ENCODE measurements around the gene CMC1. TPM values are rescaled to one million over a fixed set of nuclear protein-coding genes. Genes with fewer than 3 reads are reported as not detected.

Gene CMC1
- total RNA-seq, 1 experiment from 2014 or later = 15.9 TPM

DNA sequence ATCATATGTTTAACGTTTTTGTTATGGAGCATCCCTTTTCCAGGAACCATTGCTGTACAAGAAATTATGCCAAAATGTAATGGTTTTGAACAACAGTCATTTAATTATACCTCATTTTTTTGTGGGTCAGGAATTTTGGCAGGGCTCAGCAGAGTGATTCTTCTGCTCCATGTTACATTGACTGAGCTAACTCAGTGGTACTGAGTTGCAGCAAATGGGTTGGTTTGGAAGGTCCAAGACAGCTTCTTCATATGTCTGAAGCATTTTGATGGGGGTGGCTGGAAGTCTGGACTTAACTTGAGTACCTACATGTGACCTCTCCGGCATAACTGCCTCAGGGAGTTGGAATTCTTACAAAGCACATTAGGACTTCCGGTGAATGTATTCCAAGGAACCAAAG lies 26.0 kb upstream of the CMC1 start:
- in situ Hi-C loops (cut with HindIII; ENCODE audit: low pct_unique_long_range_greater_than_20kb, low sequenced_read_pairs) = no loop called here
- DNase-seq (ENCODE audit: low read depth, low spot score) = no peak
- POLR2A ChIA-PET = no interaction called here
- ATAC-seq = no peak
- CTCF ChIA-PET = no interaction called here
- intact Hi-C loops (cut with micrococcal nuclease; ENCODE audit: unreplicated experiment) = no loop called here
- TF ChIP-seq, protein P1, sequence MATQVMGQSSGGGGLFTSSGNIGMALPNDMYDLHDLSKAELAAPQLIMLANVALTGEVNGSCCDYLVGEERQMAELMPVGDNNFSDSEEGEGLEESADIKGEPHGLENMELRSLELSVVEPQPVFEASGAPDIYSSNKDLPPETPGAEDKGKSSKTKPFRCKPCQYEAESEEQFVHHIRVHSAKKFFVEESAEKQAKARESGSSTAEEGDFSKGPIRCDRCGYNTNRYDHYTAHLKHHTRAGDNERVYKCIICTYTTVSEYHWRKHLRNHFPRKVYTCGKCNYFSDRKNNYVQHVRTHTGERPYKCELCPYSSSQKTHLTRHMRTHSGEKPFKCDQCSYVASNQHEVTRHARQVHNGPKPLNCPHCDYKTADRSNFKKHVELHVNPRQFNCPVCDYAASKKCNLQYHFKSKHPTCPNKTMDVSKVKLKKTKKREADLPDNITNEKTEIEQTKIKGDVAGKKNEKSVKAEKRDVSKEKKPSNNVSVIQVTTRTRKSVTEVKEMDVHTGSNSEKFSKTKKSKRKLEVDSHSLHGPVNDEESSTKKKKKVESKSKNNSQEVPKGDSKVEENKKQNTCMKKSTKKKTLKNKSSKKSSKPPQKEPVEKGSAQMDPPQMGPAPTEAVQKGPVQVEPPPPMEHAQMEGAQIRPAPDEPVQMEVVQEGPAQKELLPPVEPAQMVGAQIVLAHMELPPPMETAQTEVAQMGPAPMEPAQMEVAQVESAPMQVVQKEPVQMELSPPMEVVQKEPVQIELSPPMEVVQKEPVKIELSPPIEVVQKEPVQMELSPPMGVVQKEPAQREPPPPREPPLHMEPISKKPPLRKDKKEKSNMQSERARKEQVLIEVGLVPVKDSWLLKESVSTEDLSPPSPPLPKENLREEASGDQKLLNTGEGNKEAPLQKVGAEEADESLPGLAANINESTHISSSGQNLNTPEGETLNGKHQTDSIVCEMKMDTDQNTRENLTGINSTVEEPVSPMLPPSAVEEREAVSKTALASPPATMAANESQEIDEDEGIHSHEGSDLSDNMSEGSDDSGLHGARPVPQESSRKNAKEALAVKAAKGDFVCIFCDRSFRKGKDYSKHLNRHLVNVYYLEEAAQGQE (IDR thresholded peaks at IDR 0.05; ENCODE audit: insufficient read depth in 1 of 2, low read depth in 2 of 2, low read length in 1 of 2) = no peak
- TF ChIP-seq TCF7L2 (IDR thresholded peaks at IDR 0.05; ENCODE audit: low read depth, low read length) (no peak), SIN3A (IDR thresholded peaks at IDR 0.05; ENCODE audit: borderline replicate concordance, insufficient read depth, low read depth, low read length) (no peak), POLR2AphosphoS5 (IDR thresholded peaks at IDR 0.05; ENCODE audit: low read depth, low read length) (no peak)
- TF ChIP-seq, protein P2, sequence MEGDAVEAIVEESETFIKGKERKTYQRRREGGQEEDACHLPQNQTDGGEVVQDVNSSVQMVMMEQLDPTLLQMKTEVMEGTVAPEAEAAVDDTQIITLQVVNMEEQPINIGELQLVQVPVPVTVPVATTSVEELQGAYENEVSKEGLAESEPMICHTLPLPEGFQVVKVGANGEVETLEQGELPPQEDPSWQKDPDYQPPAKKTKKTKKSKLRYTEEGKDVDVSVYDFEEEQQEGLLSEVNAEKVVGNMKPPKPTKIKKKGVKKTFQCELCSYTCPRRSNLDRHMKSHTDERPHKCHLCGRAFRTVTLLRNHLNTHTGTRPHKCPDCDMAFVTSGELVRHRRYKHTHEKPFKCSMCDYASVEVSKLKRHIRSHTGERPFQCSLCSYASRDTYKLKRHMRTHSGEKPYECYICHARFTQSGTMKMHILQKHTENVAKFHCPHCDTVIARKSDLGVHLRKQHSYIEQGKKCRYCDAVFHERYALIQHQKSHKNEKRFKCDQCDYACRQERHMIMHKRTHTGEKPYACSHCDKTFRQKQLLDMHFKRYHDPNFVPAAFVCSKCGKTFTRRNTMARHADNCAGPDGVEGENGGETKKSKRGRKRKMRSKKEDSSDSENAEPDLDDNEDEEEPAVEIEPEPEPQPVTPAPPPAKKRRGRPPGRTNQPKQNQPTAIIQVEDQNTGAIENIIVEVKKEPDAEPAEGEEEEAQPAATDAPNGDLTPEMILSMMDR (IDR thresholded peaks at IDR 0.05) = no peak
- no peaks in the 10 kb centered on the region for H3K27me3 ChIP-seq (ENCODE audit: control insufficient read depth, insufficient read depth, low read length)
- H3K4me1 ChIP-seq (ENCODE audit: control insufficient read depth, insufficient read depth, low read length) = no peaks in the 10 kb centered on the region
- no peak overlapping the region for H3K27ac ChIP-seq (ENCODE audit: low read length)
- H3K36me3 ChIP-seq (ENCODE audit: control insufficient read depth, insufficient read depth, low read length) = no peaks in the 10 kb centered on the region
- BruUV-seq (replicated peaks) = no TSS peak
- no peaks in the 10 kb centered on the region; the same call in 1 of the 2 replicates for H3K9me3 ChIP-seq (ENCODE audit: control insufficient read depth, insufficient read depth, low read depth, low read length)
- no peak overlapping the region for H3K4me3 ChIP-seq (ENCODE audit: low read depth in 2 of 2, low read length in 2 of 2)

DNA sequence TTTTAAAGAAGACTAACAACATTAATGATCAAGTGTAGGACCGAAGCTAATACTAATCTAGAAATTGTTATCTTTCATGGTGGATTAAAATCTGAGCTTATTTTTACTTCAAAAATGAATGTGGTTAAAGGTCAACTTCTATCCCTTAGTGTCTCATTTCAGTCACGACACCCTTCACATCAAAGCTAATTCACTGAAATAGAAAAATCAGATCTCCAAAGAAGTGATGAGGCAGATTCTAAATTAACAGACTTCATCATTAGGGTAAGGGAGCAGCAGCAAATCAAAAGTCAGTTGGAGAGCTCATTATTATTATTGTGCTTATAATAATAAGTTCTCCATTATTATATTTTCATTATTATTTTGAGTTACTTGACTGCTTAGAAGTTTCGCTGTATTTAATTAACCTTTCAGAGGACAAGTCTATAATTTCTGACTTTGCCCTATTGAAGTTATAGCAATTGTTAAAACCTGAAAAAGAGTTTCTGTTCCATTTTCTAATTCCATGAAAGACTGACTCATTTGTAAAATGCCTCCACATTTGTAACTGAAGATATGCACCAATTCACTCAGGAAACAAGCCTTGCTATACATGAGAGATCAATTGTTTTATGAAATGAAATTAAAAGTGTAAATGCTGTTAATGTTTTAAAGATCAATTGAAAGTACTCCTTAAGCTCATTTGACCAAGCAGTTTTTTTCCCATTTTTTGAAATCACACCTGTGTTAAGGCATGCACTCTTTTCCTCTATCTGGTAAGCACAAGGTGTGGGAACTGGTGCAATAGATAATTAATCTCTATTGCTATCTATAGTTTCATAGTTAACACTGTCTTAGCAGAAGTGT lies 23.1 kb upstream of the CMC1 start:
- TF ChIP-seq, protein P1 (IDR thresholded peaks at IDR 0.05; ENCODE audit: insufficient read depth in 1 of 2, low read depth in 2 of 2, low read length in 1 of 2) = no peak
- no peak for TF ChIP-seq TCF7L2 (IDR thresholded peaks at IDR 0.05; ENCODE audit: low read depth, low read length)
- TF ChIP-seq, protein P2 (IDR thresholded peaks at IDR 0.05) = no peak
- TF ChIP-seq POLR2AphosphoS5 (IDR thresholded peaks at IDR 0.05; ENCODE audit: low read depth, low read length) = no peak
- TF ChIP-seq SIN3A (IDR thresholded peaks at IDR 0.05; ENCODE audit: borderline replicate concordance, insufficient read depth, low read depth, low read length) = no peak
- intact Hi-C loops (cut with micrococcal nuclease; ENCODE audit: unreplicated experiment) (no loop called here), in situ Hi-C loops (cut with HindIII; ENCODE audit: low pct_unique_long_range_greater_than_20kb, low sequenced_read_pairs) (no loop called here)
- H3K27ac ChIP-seq (ENCODE audit: low read length) = no peak overlapping the region
- H3K9me3 ChIP-seq (ENCODE audit: control insufficient read depth, insufficient read depth, low read depth, low read length) = no peaks in the 10 kb centered on the region; the same call in 1 of the 2 replicates
- H3K4me3 ChIP-seq (ENCODE audit: low read depth in 2 of 2, low read length in 2 of 2) = no peak overlapping the region
- BruUV-seq (replicated peaks) = no TSS peak
- ATAC-seq (no peak), DNase-seq (ENCODE audit: low read depth, low spot score) (no peak)
- ChIA-PET CTCF (no interaction called here), POLR2A (no interaction called here)
- H3K4me1 ChIP-seq (ENCODE audit: control insufficient read depth, insufficient read depth, low read length) = no peaks in the 10 kb centered on the region
- no peaks in the 10 kb centered on the region for H3K36me3 ChIP-seq (ENCODE audit: control insufficient read depth, insufficient read depth, low read length)
- H3K27me3 ChIP-seq (ENCODE audit: control insufficient read depth, insufficient read depth, low read length) = no peaks in the 10 kb centered on the region
